GM13977 (cell line): ENCODE data around the gene GPR6.
A peak's percentile ranks its signal among the peaks of the same experiment; 100 is the strongest.

Experiments used
- DNase-seq: peaks from one replicate; pipeline ENCODE4 v3.0.0; 2012; ENCODE audit warnings: low spot score
- in situ Hi-C: fragments of 300-500 bp; cut with MboI; formaldehyde crosslinking; loops from one replicate; pipeline ENCODE4 v1.12.0; 2022; ENCODE audit warnings: low sequenced_read_pairs, low pct_unique_long_range_greater_than_20kb, mixed read lengths, inconsistent platforms; ENCODE audit not compliant: unreplicated experiment
- TF ChIP-seq, protein P1 (sequence below): IDR thresholded peaks from 2 replicates; pipeline ENCODE4 v1.5.1; 2012; ENCODE audit warnings: mild to moderate bottlenecking, control low read depth; ENCODE audit not compliant: insufficient read depth; ENCODE audit errors: extremely low read depth, missing control alignments

GPR6 gene, protein sequence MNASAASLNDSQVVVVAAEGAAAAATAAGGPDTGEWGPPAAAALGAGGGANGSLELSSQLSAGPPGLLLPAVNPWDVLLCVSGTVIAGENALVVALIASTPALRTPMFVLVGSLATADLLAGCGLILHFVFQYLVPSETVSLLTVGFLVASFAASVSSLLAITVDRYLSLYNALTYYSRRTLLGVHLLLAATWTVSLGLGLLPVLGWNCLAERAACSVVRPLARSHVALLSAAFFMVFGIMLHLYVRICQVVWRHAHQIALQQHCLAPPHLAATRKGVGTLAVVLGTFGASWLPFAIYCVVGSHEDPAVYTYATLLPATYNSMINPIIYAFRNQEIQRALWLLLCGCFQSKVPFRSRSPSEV

GRCh38 chr6:109978174-109979032 lies at the start of gene GPR6:
Gene GPR6, plus strand, starts transcription at chr6:109978311. Its CDS starts 802 bp downstream, at chr6:109979113.
- TF ChIP-seq, protein P1, sequence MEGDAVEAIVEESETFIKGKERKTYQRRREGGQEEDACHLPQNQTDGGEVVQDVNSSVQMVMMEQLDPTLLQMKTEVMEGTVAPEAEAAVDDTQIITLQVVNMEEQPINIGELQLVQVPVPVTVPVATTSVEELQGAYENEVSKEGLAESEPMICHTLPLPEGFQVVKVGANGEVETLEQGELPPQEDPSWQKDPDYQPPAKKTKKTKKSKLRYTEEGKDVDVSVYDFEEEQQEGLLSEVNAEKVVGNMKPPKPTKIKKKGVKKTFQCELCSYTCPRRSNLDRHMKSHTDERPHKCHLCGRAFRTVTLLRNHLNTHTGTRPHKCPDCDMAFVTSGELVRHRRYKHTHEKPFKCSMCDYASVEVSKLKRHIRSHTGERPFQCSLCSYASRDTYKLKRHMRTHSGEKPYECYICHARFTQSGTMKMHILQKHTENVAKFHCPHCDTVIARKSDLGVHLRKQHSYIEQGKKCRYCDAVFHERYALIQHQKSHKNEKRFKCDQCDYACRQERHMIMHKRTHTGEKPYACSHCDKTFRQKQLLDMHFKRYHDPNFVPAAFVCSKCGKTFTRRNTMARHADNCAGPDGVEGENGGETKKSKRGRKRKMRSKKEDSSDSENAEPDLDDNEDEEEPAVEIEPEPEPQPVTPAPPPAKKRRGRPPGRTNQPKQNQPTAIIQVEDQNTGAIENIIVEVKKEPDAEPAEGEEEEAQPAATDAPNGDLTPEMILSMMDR, result no peak
- in situ Hi-C loops, result no loop called here
- peak; percentile 78 for DNase-seq

GRCh38 chr6:109934293-109934692 lies 43.8 kb upstream of the GPR6 start:
- in situ Hi-C loops, result no loop called here
- no peak for DNase-seq
- TF ChIP-seq, protein P1, result no peak

DNA sequence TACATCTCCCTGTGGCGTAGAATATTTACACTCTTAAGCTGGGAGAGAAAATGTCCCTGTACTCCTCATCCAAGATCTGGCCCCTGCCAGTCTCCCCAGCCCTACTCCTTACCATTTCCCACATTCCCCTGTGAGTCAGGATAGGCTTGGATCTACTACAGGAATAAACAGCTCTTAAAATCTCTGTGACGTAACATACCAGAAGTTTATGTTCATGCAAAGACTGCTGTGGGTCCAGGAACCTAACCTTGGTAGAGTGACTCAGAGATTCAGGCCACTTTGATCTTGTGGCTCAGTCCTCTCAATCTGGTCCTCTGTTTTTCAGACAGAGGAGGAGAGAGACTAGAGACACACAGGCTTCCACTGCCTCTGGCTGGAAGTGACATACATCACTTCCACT lies 38.5 kb upstream of the GPR6 start:
- in situ Hi-C loops, result no loop called here
- TF ChIP-seq, protein P1, result no peak
- no peak for DNase-seq

GRCh38 chr6:109944448-109944847 lies 33.7 kb upstream of the GPR6 start:
- TF ChIP-seq, protein P1, result no peak
- no peak for DNase-seq
- in situ Hi-C loops, result no loop called here

GRCh38 chr6:109945091-109945490 lies 33.0 kb upstream of the GPR6 start:
- TF ChIP-seq, protein P1, result no peak
- in situ Hi-C loops, result no loop called here
- no peak for DNase-seq

DNA sequence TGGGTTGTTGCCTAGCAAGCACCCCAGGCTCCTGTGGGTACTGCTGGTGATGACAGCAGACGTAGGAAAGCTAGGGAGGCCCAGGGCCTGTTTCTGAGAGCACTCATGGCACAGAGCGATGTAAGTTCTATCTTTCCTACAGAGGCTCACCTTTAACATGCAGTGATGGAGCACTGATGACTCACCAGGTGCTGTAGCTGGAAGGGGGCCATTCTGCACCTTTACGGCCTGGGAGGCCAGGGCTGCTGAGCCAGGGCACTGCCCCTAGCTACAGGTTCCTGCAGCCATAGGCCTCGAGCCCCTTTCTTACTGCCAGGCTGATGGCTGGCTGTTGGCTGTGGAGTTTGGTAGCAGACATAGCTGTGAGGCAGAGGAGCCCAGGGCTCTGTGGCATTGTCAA lies 31.1 kb upstream of the GPR6 start:
- TF ChIP-seq, protein P1, result no peak
- in situ Hi-C loops, result no loop called here
- no peak for DNase-seq
